GM10266 (cell line): Measurements from ENCODE around the gene MPHOSPH9.

Experiments used
- DNase-seq: peaks from one replicate; pipeline ENCODE4 v3.0.0; 2012; ENCODE audit errors: extremely low spot score
- CTCF ChIP-seq: IDR thresholded peaks from 2 replicates; pipeline ENCODE4 v1.5.1; 2012; ENCODE audit warnings: mild to moderate bottlenecking, low read depth; ENCODE audit not compliant: control insufficient read depth, insufficient read depth; ENCODE audit errors: missing control alignments

The MPHOSPH9 gene

GRCh38 chr12:123132951-123133619, 99.9 kb downstream of the MPHOSPH9 start:
- DNase-seq = no peak
- TF ChIP-seq CTCF = no peak

DNA sequence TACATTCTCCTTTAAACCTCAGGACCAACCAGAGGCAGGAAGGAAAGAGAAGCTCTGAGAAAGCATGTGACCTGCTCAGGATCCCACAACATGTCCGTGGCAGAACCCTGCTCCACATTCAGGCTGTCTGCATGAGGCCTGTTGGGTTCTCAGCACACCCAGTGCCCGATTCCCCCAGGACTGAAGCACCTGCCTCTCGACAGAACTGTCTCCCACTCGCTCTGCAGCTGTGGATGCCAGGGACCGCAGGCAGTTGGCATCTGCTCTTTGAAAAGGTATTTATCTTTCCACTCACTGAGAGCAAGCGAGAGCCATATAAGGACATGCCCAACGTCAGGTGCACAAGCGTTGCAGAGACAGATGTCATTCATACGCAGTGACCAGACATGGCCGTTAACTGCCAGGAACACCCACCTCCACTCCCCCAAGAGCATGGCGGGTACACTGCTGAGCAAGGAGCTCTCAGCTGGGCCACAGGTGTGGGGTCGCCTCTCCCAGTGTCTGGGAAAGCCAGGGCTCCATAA, 101.0 kb downstream of the MPHOSPH9 start:
- no peak for DNase-seq
- TF ChIP-seq CTCF = no peak

DNA sequence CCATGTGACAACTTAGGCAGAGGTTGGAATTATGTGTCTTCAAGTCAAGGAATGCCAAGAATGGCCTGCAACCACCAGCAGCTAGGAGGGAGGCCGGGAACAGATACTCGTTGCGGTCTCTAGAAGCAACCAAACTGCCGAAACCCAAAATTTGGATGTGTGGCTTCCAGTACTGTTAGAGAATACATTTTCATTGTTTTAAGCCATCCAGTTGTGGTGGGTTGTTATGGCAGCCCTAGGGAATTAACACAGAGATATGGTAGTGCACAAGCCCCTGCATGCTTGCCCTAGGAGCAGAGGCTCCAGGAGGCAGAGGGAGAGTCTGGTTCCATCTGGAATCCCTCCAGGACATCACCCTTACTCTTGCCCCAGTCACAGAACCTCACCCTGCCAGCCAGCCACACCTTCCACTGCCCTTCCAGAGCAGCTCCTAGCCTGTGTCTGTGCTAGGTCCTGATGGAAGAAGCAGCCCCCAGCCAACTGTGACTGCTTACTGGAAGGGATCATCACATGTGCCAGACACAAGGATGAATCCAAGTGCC, 101.6 kb downstream of the MPHOSPH9 start:
- DNase-seq = no peak
- TF ChIP-seq CTCF = no peak

GRCh38 chr12:123129621-123130020, 103.3 kb downstream of the MPHOSPH9 start:
- DNase-seq = no peak

GRCh38 chr12:123127182-123127495, 105.8 kb downstream of the MPHOSPH9 start:
- TF ChIP-seq CTCF = no peak
- DNase-seq = no peak

More at GRCh38 chr12:123129621-123130020, 103.3 kb downstream of the MPHOSPH9 start:
- no peak for TF ChIP-seq CTCF

DNA sequence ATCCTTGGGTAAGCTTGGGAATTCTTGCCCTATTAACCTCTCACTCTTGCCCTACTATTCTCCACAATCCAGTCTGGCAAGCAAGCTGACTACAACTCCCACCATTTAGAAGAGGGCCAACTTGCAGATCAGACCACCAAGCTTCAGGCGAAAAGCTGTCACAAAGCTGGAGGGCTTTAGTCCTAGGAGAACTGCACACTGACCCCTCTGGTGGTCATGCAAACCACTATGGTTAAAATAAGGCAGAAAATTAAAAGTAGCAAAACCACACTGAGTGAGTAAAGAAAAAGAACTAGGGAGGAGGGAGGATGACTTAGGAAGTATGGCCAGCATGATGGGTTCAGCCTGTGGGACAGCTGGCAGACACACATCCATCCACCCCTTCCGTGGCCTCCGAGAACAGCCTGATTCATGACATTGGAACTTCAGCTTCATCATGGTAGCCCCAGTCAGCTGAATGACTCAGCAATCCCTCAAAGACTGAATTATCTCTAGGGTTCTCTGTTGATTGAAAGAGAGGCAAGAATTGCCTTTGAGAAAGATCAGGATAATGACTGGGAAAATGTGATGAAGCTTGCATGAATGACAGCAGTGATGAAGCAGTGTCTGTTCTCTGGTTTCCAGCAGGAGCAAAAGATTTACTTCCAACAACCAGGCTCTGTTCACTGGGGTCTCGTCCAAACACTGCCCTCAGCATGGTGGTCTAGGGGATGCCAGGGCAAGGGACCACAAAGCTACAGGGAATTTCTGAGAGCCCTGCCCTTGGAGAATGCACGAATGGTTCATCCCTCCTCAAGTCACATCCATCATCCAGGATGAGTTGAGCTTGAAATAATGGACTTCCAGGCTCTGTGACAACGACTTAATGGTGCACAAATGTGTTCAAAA, 106.4 kb downstream of the MPHOSPH9 start:
- TF ChIP-seq CTCF = no peak
- DNase-seq = no peak
